H1 (cell line): ENCODE measurements around the gene GAB3. TPM values are rescaled to one million over a fixed set of nuclear protein-coding genes. Genes with fewer than 3 reads are reported as not detected.

Experiments used
- CTCF ChIA-PET: fragments of 300-600 bp; sonication (Branson Sonifier 250); formaldehyde crosslinking; loops from one replicate; lab custom pipeline; 2021; ENCODE audit not compliant: partially characterized antibody; lab: Charles Lee
- POLR2A ChIA-PET: fragments of 300-600 bp; sonication (Branson Sonifier 250); formaldehyde crosslinking; loops from one replicate; lab custom pipeline; 2021; ENCODE audit warnings: inconsistent platforms; ENCODE audit not compliant: partially characterized antibody; lab: Charles Lee
- DNase-seq, 2 experiments: peaks; one replicate each; pipeline versions ENCODE4 v3.0.0 to v3.0.0-alpha.2; 2010 to 2022; ENCODE audit warnings: low spot score in 2 of 2, low read depth in 1 of 2, mixed read lengths in 1 of 2
- FAIRE-seq: peaks from 2 replicates; lab custom pipeline; 2011; peaks lifted over from hg19 to GRCh38; lab: Jason Lieb, UNC
- H2AFZ ChIP-seq: 2 replicates; pipeline ENCODE4 v1.8.1; 2012; ENCODE audit warnings: low read length, inconsistent platforms
- H2AK5ac ChIP-seq: 2 replicates; pipeline ENCODE4 v1.6.1; 2013; ENCODE audit warnings: low read depth, low read length
- H2BK120ac ChIP-seq: replicated peaks from 2 replicates; pipeline ENCODE3; 2013; ENCODE audit warnings: low read depth, low read length, inconsistent platforms
- H2BK12ac ChIP-seq: 2 replicates; pipeline ENCODE4 v1.6.1; 2013; ENCODE audit warnings: low read depth, low read length
- H2BK15ac ChIP-seq: 2 replicates; pipeline ENCODE4 v1.6.1; 2013; ENCODE audit warnings: low read length
- H2BK20ac ChIP-seq: 2 replicates; pipeline ENCODE4 v1.6.1; 2013; ENCODE audit warnings: low read length
- H2BK5ac ChIP-seq: 2 replicates; pipeline ENCODE4 v1.6.1; 2013; ENCODE audit warnings: low read depth, low read length
- H3K14ac ChIP-seq: 2 replicates; pipeline ENCODE4 v1.6.1; 2013; ENCODE audit warnings: inconsistent platforms; ENCODE audit not compliant: insufficient read length
- H3K18ac ChIP-seq: 2 replicates; pipeline ENCODE4 v1.6.1; 2013; ENCODE audit warnings: low read length; ENCODE audit errors: extremely low read depth
- H3K23ac ChIP-seq: 2 replicates; pipeline ENCODE4 v1.6.1; 2013; ENCODE audit warnings: inconsistent platforms; ENCODE audit not compliant: insufficient read length
- H3K23me2 ChIP-seq: 2 replicates; pipeline ENCODE4 v1.6.1; 2013; ENCODE audit warnings: low read depth, low read length
- H3K27ac ChIP-seq: 2 replicates; pipeline ENCODE4 v1.6.1; 2011; ENCODE audit warnings: low read depth, low read length, inconsistent platforms
- H3K27me3 ChIP-seq, 4 experiments: replicated peaks in 1 of 4; 1 replicate in 1 of 4; 2 replicates in 3 of 4; pipeline versions ENCODE4 v1.6.1 to v1.8.1; 2011 to 2013; ENCODE audit warnings: low read length in 3 of 4, mild to moderate bottlenecking in 3 of 4, inconsistent platforms in 2 of 4, mixed read lengths in 2 of 4, moderate library complexity in 1 of 4; ENCODE audit not compliant: control insufficient read depth in 3 of 4, insufficient read depth in 3 of 4; ENCODE audit errors: extremely low read depth in 1 of 4
- H3K36me3 ChIP-seq, 4 experiments: 2 replicates each; pipeline versions ENCODE4 v1.6.1 to v1.8.1; 2011 to 2013; ENCODE audit warnings: mild to moderate bottlenecking in 4 of 4, low read length in 3 of 4, moderate library complexity in 2 of 4, control low read depth in 1 of 4, inconsistent platforms in 1 of 4; ENCODE audit not compliant: insufficient read depth in 4 of 4, control insufficient read depth in 2 of 4
- H3K4ac ChIP-seq: replicated peaks from 2 replicates; pipeline ENCODE3; 2013; ENCODE audit warnings: low read length, low read depth, mixed read lengths, inconsistent platforms; ENCODE audit not compliant: insufficient read length
- H3K4me1 ChIP-seq, 4 experiments: replicated peaks in 1 of 4; 1 replicate in 1 of 4; 2 replicates in 3 of 4; pipeline versions ENCODE4 v1.6.1 to v1.8.1; 2011 to 2013; ENCODE audit warnings: low read length in 3 of 4, inconsistent platforms in 2 of 4, mixed read lengths in 1 of 4; ENCODE audit not compliant: insufficient read depth in 4 of 4, control insufficient read depth in 3 of 4
- H3K4me2 ChIP-seq, 2 experiments: 2 replicates each; pipeline versions ENCODE4 v1.6.1 to v1.8.1; 2011 to 2013; ENCODE audit warnings: low read depth in 2 of 2, low read length in 2 of 2, control low read depth in 1 of 2, inconsistent platforms in 1 of 2, mild to moderate bottlenecking in 1 of 2; ENCODE audit not compliant: insufficient read depth in 1 of 2
- H3K4me3 ChIP-seq, 4 experiments: fragments of 200-600, 300-600 bp in 1 of 4; sonication (generic), shearing (Covaris generic), sonication (Bioruptor Twin) in 1 of 4; 2 replicates each; pipeline versions ENCODE4 v1.5.1 to v1.8.1; 2011 to 2016; ENCODE audit warnings: low read length in 4 of 4, low read depth in 3 of 4, control low read depth in 2 of 4, inconsistent platforms in 2 of 4, mild to moderate bottlenecking in 2 of 4, mixed read lengths in 1 of 4, moderate library complexity in 1 of 4; ENCODE audit not compliant: insufficient read depth in 2 of 4; ENCODE audit errors: extremely low read depth in 1 of 4
- H3K56ac ChIP-seq: replicated peaks from 2 replicates; pipeline ENCODE3; 2013; ENCODE audit warnings: low read depth, mild to moderate bottlenecking, mixed read lengths, low read length, inconsistent platforms; ENCODE audit not compliant: insufficient read length
- H3K79me1 ChIP-seq: 2 replicates; pipeline ENCODE4 v1.6.1; 2013; ENCODE audit warnings: low read depth, low read length, control low read depth
- H3K79me2 ChIP-seq, 2 experiments: 2 replicates each; pipeline versions ENCODE4 v1.6.1 to v1.8.1; 2012 to 2013; ENCODE audit warnings: low read length in 2 of 2, mild to moderate bottlenecking in 2 of 2, inconsistent platforms in 1 of 2; ENCODE audit not compliant: insufficient read depth in 2 of 2, control insufficient read depth in 1 of 2
- H3K9ac ChIP-seq, 4 experiments: replicated peaks in 1 of 4; 1 replicate in 1 of 4; 2 replicates in 3 of 4; pipeline versions ENCODE4 v1.6.1 to v1.8.1; 2011 to 2013; ENCODE audit warnings: low read depth in 3 of 4, low read length in 3 of 4, control low read depth in 2 of 4, mild to moderate bottlenecking in 2 of 4, moderate library complexity in 2 of 4, inconsistent platforms in 1 of 4; ENCODE audit errors: extremely low read depth in 1 of 4
- H3K9me3 ChIP-seq, 2 experiments: 2 replicates each; pipeline versions ENCODE4 v1.6.1 to v1.8.1; 2012 to 2013; ENCODE audit warnings: mild to moderate bottlenecking in 2 of 2, moderate library complexity in 2 of 2, control low read depth in 1 of 2, inconsistent platforms in 1 of 2, low read depth in 1 of 2, low read length in 1 of 2, mixed read lengths in 1 of 2; ENCODE audit not compliant: insufficient read depth in 2 of 2
- H4K20me1 ChIP-seq, 2 experiments: replicated peaks in 1 of 2; 2 replicates each; pipeline versions ENCODE3 to v1.8.1; 2011 to 2013; ENCODE audit warnings: inconsistent platforms in 2 of 2, low read length in 2 of 2, mild to moderate bottlenecking in 1 of 2; ENCODE audit not compliant: insufficient read depth in 2 of 2, control insufficient read depth in 1 of 2
- H4K5ac ChIP-seq: 2 replicates; pipeline ENCODE4 v1.6.1; 2013; ENCODE audit warnings: low read length, low read depth, mixed read lengths, inconsistent platforms; ENCODE audit not compliant: insufficient read length
- H4K8ac ChIP-seq: 2 replicates; pipeline ENCODE4 v1.8.0; 2013; ENCODE audit warnings: mild to moderate bottlenecking, moderate library complexity, low read length, inconsistent platforms; ENCODE audit not compliant: insufficient read depth; ENCODE audit errors: extremely low read depth
- H4K91ac ChIP-seq: replicated peaks from 2 replicates; pipeline ENCODE3; 2013; ENCODE audit warnings: low read length, mixed read lengths, inconsistent platforms; ENCODE audit not compliant: insufficient read length
- ATF2 ChIP-seq: IDR thresholded peaks from 2 replicates; pipeline ENCODE4 v1.6.1; 2012; ENCODE audit warnings: low read length, inconsistent platforms
- EZH2 ChIP-seq: fragments of 200-600 bp; sonication (generic); IDR thresholded peaks from 2 replicates; pipeline ENCODE4 v1.7.1; 2012; ENCODE audit warnings: low read depth, mild to moderate bottlenecking, moderate library complexity, low read length, inconsistent platforms; ENCODE audit not compliant: severe bottlenecking
- JUND ChIP-seq: IDR thresholded peaks from 2 replicates; pipeline ENCODE4 v1.6.1; 2011; ENCODE audit warnings: mild to moderate bottlenecking, improper control_type of control experiment, low read length
- NRF1 ChIP-seq: IDR thresholded peaks from 2 replicates; pipeline ENCODE4 v1.6.1; 2011; ENCODE audit warnings: mild to moderate bottlenecking, low read depth, low read length, improper control_type of control experiment
- RAD21 ChIP-seq, 2 experiments: IDR thresholded peaks in 1 of 2; conservative IDR thresholded peaks in 1 of 2; 2 replicates each; pipeline ENCODE4 v1.6.1; 2011; ENCODE audit warnings: low read depth in 2 of 2, low read length in 2 of 2, improper control_type of control experiment in 1 of 2, inconsistent platforms in 1 of 2, mild to moderate bottlenecking in 1 of 2, moderate library complexity in 1 of 2
- SAP30 ChIP-seq: fragments of 300-600 bp; sonication (generic); IDR thresholded peaks from 2 replicates; pipeline ENCODE4 v1.7.1; 2012; ENCODE audit warnings: low read length, moderate library complexity, mild to moderate bottlenecking, inconsistent platforms; ENCODE audit not compliant: insufficient read depth, insufficient replicate concordance
- SP1 ChIP-seq: IDR thresholded peaks from 2 replicates; pipeline ENCODE4 v1.6.1; 2011; ENCODE audit warnings: low read depth, low read length
- SUZ12 ChIP-seq: fragments of 200-600 bp; sonication (generic); IDR thresholded peaks from 2 replicates; pipeline ENCODE4 v1.6.1; 2012; ENCODE audit warnings: mild to moderate bottlenecking, inconsistent platforms, low read length, moderate library complexity, mixed read lengths
- WGBS, 2 experiments: shearing (Covaris generic) in 1 of 2; methylation state at CpG; one replicate each; pipeline versions ENCODE4 v1.1.6 to v1.1.7; 2013 to 2015; ENCODE audit warnings: low lambda C conversion rate in 2 of 2, mixed read lengths in 2 of 2, inconsistent platforms in 1 of 2, low coverage in 1 of 2, missing lambda C conversion rate in 1 of 2; ENCODE audit not compliant: insufficient replicate concordance in 2 of 2, insufficient coverage in 1 of 2, insufficient read length in 1 of 2; ENCODE audit errors: extremely low coverage in 1 of 2, missing lambda C conversion rate in 1 of 2; 5-methylcytosine and 5-hydroxymethylcytosine counted together
- polyA plus RNA-seq, 7 experiments: library from polyadenylated mRNA; depleted of rRNA in 3 of 7; stranded (reverse) in 5 of 7; unstranded in 2 of 7; fragments of >200 nt in 5 of 7; fragments of 200-250 nt in 2 of 7; gene quantifications; 1 replicate in 5 of 7; 2 replicates in 1 of 7; 4 replicates in 1 of 7; pipeline versions ENCODE4 v1.2.1 to v1.2.3, GENCODE V29; 2011 to 2013; ENCODE audit warnings: missing spikeins in 2 of 7, mixed read lengths in 2 of 7
- total RNA-seq: library from RNA; stranded (reverse); fragmentation: NEBNext Ultra II Directional; extraction: Animal tissue kit (Norgen Biotek cat#: 25700); gene quantifications from 2 replicates; pipeline ENCODE4 v1.2.1, GENCODE V29; 2021

GAB3 gene
- total and polyA plus RNA-seq, 2 of the 8 experiments (the other 6 are each of a cell fraction or from before 2014, with no cell fraction given) = 0.48 to 1.2 TPM

- H4K20me1 ChIP-seq = no peaks in the 10 kb centered on the region
- H3K9ac ChIP-seq = no peak overlapping the region
- no peak overlapping the region for H4K8ac ChIP-seq
- H2BK20ac ChIP-seq = no peak overlapping the region
- H2AK5ac ChIP-seq = no peak overlapping the region
- H3K23me2 ChIP-seq = no peaks in the 10 kb centered on the region
- no peak overlapping the region for H3K18ac ChIP-seq
- H3K36me3 ChIP-seq = no peaks in the 10 kb centered on the region
- no peak for FAIRE-seq
- H3K79me2 ChIP-seq = no peaks in the 10 kb centered on the region
- no peak for TF ChIP-seq SUZ12
- TF ChIP-seq JUND = no peak
- TF ChIP-seq NRF1 = no peak
- TF ChIP-seq RAD21 (IDR thresholded peaks at IDR 0.05 in 1 of 2, conservative IDR thresholded peaks at IDR 0.05 in 1 of 2; ENCODE audit: low read depth in 2 of 2, low read length in 2 of 2) = no peak
- TF ChIP-seq SP1 = no peak
- TF ChIP-seq EZH2 = no peak
- TF ChIP-seq SAP30 = no peak
- TF ChIP-seq ATF2 = no peak
- no peak overlapping the region for H3K23ac ChIP-seq
- no peak overlapping the region for H3K14ac ChIP-seq
- no peaks in the 10 kb centered on the region for H3K79me1 ChIP-seq
- no peak overlapping the region for H2BK5ac ChIP-seq
- H2AFZ ChIP-seq = no peak overlapping the region
- no peak overlapping the region for H2BK120ac ChIP-seq
- no peak overlapping the region for H3K56ac ChIP-seq
- H3K4me3 ChIP-seq = no peak overlapping the region
- H3K4me1 ChIP-seq = no peaks in the 10 kb centered on the region
- no peaks in the 10 kb centered on the region for H3K27me3 ChIP-seq
- ChIA-PET POLR2A (no interaction called here), CTCF (no interaction called here)
- no peak overlapping the region for H3K27ac ChIP-seq
- H3K9me3 ChIP-seq = no peaks in the 10 kb centered on the region
- H4K91ac ChIP-seq = no peak overlapping the region
- no peak overlapping the region for H3K4me2 ChIP-seq
- H2BK12ac ChIP-seq = no peak overlapping the region
- H4K5ac ChIP-seq = no peak overlapping the region
- H3K4ac ChIP-seq = no peak overlapping the region
- WGBS, 2 experiments = 79% methylated on average over 15 of the region's 15 CpGs; no CpG with 5 or more reads in 1 of the 2 experiments
- no peak for DNase-seq
- no peak overlapping the region for H2BK15ac ChIP-seq
These were observed 93.6 kb downstream of the GAB3 start for GRCh38 chrX:154657226-154657805.
